Measurements from ENCODE around the gene CYP24A1.
A peak's percentile ranks its signal among the peaks of the same experiment; 100 is the strongest.

The CYP24A1 gene

GRCh38 chr20:54208548-54209176, 34.9 kb upstream of the CYP24A1 start:
- Histone ChIP-seq H3K9me3 (ENCODE audit: control insufficient read depth, insufficient read depth, low read length) (no peaks in the 10 kb centered on the region), H3K4me1 (ENCODE audit: insufficient read depth, low read length) (0 out of 2 replicates have a peak, but pooled peaks cover 6% of the 10 kb centered on the region), H3K36me3 (ENCODE audit: insufficient read depth, low read length) (no peaks in the 10 kb centered on the region), H3K9ac (ENCODE audit: low read depth, low read length) (peak overlapping the region; percentile 71)

GRCh38 chr20:54207743-54208547, 34.2 kb upstream of the CYP24A1 start, which contains the start of gene PFDN4:
TSS of gene PFDN4 (plus strand) at chr20:54208087. CDS start at chr20:54208101, 14 bp downstream.
- 0 out of 2 replicates have a peak, but pooled peaks cover 6% of the 10 kb centered on the region for H3K4me1 ChIP-seq (ENCODE audit: insufficient read depth, low read length)
- H3K9me3 ChIP-seq (ENCODE audit: control insufficient read depth, insufficient read depth, low read length) = no peaks in the 10 kb centered on the region
- no peaks in the 10 kb centered on the region for H3K36me3 ChIP-seq (ENCODE audit: insufficient read depth, low read length)
- H3K9ac ChIP-seq (ENCODE audit: low read depth, low read length) = peak within 1 kb of the TSS; percentile 71

- H3K9ac ChIP-seq (ENCODE audit: low read depth, low read length) = peak overlapping the region; percentile 71; the same call in 1 of the 2 replicates
- no peaks in the 10 kb centered on the region for H3K9me3 ChIP-seq (ENCODE audit: control insufficient read depth, insufficient read depth, low read length)
- H3K4me1 ChIP-seq (ENCODE audit: insufficient read depth, low read length) = 0 out of 2 replicates have a peak, but pooled peaks cover 6% of the 10 kb centered on the region
- no peaks in the 10 kb centered on the region for H3K36me3 ChIP-seq (ENCODE audit: insufficient read depth, low read length)
Measured at GRCh38 chr20:54207053-54207742, 33.4 kb upstream of the CYP24A1 start.

GRCh38 chr20:54205450-54205849, 31.7 kb upstream of the CYP24A1 start:
- no peak overlapping the region for H3K9ac ChIP-seq (ENCODE audit: low read depth, low read length)
- no peaks in the 10 kb centered on the region for H3K9me3 ChIP-seq (ENCODE audit: control insufficient read depth, insufficient read depth, low read length)
- H3K4me1 ChIP-seq (ENCODE audit: insufficient read depth, low read length) = 0 out of 2 replicates have a peak, but pooled peaks cover 6% of the 10 kb centered on the region

GRCh38 chr20:54204481-54204880, 30.7 kb upstream of the CYP24A1 start:
- Histone ChIP-seq H3K4me1 (ENCODE audit: insufficient read depth, low read length) (0 out of 2 replicates have a peak, but pooled peaks cover 4% of the 10 kb centered on the region), H3K9me3 (ENCODE audit: control insufficient read depth, insufficient read depth, low read length) (no peaks in the 10 kb centered on the region), H3K36me3 (ENCODE audit: insufficient read depth, low read length) (no peaks in the 10 kb centered on the region), H3K9ac (ENCODE audit: low read depth, low read length) (no peak overlapping the region)

More at GRCh38 chr20:54205450-54205849, 31.7 kb upstream of the CYP24A1 start:
- H3K36me3 ChIP-seq (ENCODE audit: insufficient read depth, low read length) = no peaks in the 10 kb centered on the region

- H3K36me3 ChIP-seq (ENCODE audit: insufficient read depth, low read length) = no peaks in the 10 kb centered on the region
- H3K4me1 ChIP-seq (ENCODE audit: insufficient read depth, low read length) = no peaks in the 10 kb centered on the region
- H3K9me3 ChIP-seq (ENCODE audit: control insufficient read depth, insufficient read depth, low read length) = no peaks in the 10 kb centered on the region
- no peak overlapping the region for H3K9ac ChIP-seq (ENCODE audit: low read depth, low read length)
Measured at GRCh38 chr20:54204063-54204462, 30.3 kb upstream of the CYP24A1 start.

- Histone ChIP-seq H3K4me1 (ENCODE audit: insufficient read depth, low read length) (no peaks in the 10 kb centered on the region), H3K9ac (ENCODE audit: low read depth, low read length) (no peak overlapping the region), H3K36me3 (ENCODE audit: insufficient read depth, low read length) (no peaks in the 10 kb centered on the region), H3K9me3 (ENCODE audit: control insufficient read depth, insufficient read depth, low read length) (no peaks in the 10 kb centered on the region)
Measured at GRCh38 chr20:54203281-54203680, 29.5 kb upstream of the CYP24A1 start.

- H3K9ac ChIP-seq (ENCODE audit: low read depth, low read length) = no peak overlapping the region
- peaks cover 3% of the 10 kb centered on the region; the same call in 1 of the 2 replicates for H3K4me1 ChIP-seq (ENCODE audit: insufficient read depth, low read length)
- H3K36me3 ChIP-seq (ENCODE audit: insufficient read depth, low read length) = no peaks in the 10 kb centered on the region
- H3K9me3 ChIP-seq (ENCODE audit: control insufficient read depth, insufficient read depth, low read length) = no peaks in the 10 kb centered on the region
Measured at GRCh38 chr20:54201268-54201846, 27.6 kb upstream of the CYP24A1 start.

- H3K9me3 ChIP-seq (ENCODE audit: control insufficient read depth, insufficient read depth, low read length) = no peaks in the 10 kb centered on the region
- H3K36me3 ChIP-seq (ENCODE audit: insufficient read depth, low read length) = no peaks in the 10 kb centered on the region
- peaks cover 3% of the 10 kb centered on the region; the same call in 1 of the 2 replicates for H3K4me1 ChIP-seq (ENCODE audit: insufficient read depth, low read length)
- H3K9ac ChIP-seq (ENCODE audit: low read depth, low read length) = no peak overlapping the region
Measured at GRCh38 chr20:54200487-54201267, 26.9 kb upstream of the CYP24A1 start.

GRCh38 chr20:54199721-54200176, 26.0 kb upstream of the CYP24A1 start:
- no peaks in the 10 kb centered on the region for H3K9me3 ChIP-seq (ENCODE audit: control insufficient read depth, insufficient read depth, low read length)
- H3K36me3 ChIP-seq (ENCODE audit: insufficient read depth, low read length) = no peaks in the 10 kb centered on the region
- peaks cover 3% of the 10 kb centered on the region; the same call in 1 of the 2 replicates for H3K4me1 ChIP-seq (ENCODE audit: insufficient read depth, low read length)
- no peak overlapping the region for H3K9ac ChIP-seq (ENCODE audit: low read depth, low read length)

GRCh38 chr20:54199283-54199682, 25.5 kb upstream of the CYP24A1 start:
- Histone ChIP-seq H3K9me3 (ENCODE audit: control insufficient read depth, insufficient read depth, low read length) (no peaks in the 10 kb centered on the region), H3K4me1 (ENCODE audit: insufficient read depth, low read length) (peaks cover 3% of the 10 kb centered on the region; the same call in 1 of the 2 replicates), H3K36me3 (ENCODE audit: insufficient read depth, low read length) (no peaks in the 10 kb centered on the region), H3K9ac (ENCODE audit: low read depth, low read length) (no peak overlapping the region)

GRCh38 chr20:54197621-54198604, 24.1 kb upstream of the CYP24A1 start:
- Histone ChIP-seq H3K4me1 (ENCODE audit: insufficient read depth, low read length) (peaks cover 3% of the 10 kb centered on the region; the same call in 1 of the 2 replicates), H3K36me3 (ENCODE audit: insufficient read depth, low read length) (no peaks in the 10 kb centered on the region), H3K9ac (ENCODE audit: low read depth, low read length) (no peak overlapping the region), H3K9me3 (ENCODE audit: control insufficient read depth, insufficient read depth, low read length) (no peaks in the 10 kb centered on the region)

Measured in ES-I3 (cell line).